GM18861 (cell line): ENCODE measurements around the gene KSR1.

ENCODE experiments used
- ATAC-seq: cut with Tn5 transposase; IDR thresholded peaks from one replicate; pipeline ENCODE4 v1.9.1; 2021; ENCODE audit not compliant: unreplicated experiment

Gene KSR1

DNA sequence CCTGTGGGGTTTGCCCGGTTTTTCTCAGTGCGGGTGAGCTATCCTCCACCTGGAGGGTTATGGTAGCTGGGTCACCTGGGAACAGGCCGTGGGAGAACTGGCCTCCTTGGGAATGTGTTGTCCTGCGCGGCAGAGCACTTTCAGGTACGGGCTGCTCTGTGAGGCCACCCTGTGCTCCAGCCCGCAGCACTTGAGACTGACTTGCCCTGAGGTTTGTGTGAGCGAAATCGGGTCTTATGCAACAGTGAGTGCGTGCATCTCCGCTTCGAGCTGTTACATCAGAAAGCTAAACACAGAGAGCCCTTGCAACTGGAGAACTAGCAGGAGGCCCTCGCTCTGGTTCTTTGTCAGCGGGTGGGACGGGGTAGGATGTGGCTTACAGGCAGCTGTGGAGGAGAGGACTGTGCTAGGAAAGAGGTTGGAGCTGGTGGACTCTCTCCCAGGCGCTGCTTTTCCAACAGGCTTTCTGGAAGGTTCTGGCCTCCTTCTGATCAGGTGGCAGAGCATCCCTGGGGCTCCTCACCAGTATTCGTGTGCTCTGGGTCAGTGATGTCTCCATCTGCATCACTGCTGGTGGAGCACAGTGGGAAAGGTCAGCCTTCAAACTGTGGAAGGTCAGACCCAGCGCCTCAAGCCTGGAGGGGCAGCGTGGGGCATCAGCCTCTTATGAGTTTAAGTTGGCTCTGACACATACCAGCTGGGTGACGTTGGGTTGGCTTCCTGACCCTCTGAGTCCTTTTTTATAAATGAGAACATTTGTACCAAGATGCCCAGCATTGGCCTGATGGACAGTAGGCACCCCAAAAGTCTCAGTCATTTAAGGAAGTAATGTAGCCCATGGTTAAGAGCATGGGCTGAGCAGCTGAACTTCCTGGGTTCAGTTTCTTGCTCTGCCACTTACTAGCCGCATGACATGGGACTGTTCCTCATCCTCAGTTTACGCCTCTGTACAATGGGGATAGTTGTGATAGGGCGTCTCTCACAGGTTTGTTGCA is 76.3 kb downstream of the KSR1 start:
- no peak for ATAC-seq

DNA sequence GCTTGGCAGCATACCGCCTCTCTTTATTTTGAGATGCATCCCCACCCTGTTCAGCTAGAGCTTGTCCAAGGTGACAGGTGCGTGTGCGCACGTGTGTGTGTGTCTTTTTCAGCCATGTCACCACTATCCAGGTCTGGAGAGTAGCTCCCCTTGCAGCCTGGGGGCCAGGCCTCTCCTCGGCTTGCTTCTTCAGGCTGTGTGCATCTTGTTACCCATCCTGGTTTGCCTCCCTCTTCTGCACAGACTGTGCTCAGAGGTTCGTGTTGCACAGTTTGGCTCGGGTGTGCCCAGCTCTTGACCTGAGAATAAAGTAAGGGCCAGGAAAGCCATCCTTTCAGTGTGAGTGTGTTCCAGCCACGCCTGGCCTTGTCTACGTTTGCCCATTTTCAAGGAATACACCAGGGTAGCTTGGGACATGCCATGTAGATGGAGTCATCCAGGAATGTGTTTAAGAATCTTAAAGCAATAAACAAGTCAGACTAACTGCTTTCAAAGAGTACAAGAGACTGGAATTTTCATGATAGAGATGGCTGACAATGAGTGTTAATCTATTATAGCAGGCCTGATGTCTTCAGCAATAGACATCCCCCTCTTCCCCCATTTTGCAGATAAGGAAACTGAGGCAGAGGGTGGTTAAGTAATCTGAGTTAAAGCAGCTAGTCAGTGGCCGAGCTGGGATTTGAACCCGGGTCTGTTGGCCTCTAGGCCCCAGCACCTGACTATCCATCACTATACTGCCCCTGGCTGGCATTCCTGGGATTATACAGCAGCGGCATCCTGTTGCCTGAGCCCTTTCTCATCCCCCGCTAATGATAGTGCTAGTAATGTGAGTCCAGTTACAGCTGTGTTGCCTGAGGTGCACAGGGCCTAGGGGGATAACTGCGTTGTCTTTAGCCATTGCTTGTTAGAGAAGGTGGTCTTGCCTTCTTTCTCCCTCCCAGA is 77.9 kb downstream of the KSR1 start:
- no peak for ATAC-seq

DNA sequence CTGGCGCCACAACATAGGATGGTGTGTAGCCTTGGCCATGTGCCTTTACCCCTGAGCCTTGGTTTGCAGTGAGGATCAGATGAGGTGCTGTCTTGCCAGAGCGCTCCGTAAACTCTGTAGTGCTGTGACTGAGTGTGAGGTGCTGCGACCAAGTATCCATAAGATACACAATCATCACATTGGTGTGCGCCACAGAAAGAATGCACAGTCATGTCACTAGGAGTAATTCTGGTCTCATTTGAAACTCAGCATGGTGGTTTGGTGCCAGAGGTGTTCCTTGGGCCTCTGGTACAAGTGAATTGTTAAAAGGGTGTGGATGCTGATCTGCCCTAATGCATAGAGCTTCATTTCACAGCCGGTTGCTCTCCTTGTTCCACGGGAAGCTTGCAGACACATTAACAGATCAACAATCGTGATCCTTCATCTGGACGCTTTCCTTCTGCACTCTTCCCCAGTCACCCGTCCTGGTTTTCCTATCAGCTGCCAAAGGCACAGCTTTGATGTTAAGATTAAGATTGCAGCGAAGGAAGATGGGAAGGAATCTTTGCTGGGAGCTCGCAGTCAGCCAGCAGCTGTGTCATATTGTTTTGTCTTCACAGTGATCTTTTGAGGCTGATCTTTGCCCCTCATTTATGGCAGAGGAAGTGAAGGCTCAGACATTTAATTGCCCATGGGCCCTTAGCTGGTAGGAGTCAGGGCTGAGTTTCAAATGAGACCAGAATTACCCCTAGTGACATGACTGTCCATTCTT is 79.1 kb downstream of the KSR1 start:
- no peak for ATAC-seq

DNA sequence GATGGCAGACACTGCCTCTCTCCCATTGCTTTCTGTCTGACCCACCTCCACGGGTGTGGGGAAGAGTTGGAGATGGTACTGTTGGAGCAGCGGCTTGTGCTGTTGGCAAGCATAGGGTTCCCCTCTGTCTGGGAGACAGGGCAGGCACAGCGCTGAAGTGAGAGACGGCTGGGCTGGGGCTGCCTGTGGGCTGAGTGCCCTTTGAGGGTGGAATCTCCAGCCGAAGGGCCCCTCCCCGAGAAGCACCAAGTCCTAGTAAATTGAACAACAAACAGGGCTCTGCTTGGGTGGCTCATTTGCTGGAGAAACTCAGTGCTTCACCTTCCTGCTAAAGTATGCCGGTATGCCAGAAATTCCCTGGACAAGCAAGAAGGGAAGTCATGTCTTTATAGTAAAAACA is 79.7 kb downstream of the KSR1 start:
- ATAC-seq: no peak

DNA sequence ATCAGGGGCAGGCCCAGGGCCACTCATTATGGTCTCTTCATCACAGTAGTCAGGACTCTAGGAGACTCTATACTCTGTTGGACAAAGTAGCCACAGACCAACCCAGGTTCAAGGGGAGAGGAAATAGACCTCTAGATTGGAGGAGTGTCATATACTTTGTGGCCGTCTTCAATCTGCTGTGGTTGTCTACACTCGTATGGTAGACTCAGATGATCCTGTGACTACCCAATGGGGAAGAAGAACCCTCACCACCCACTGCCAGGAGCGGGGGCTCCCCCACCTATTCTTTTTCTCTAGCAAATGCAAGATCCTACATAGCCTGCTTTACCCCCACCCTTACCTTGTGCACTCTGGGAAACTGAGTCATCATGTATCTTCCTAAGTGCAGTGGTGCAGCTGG is 80.5 kb downstream of the KSR1 start:
- no peak for ATAC-seq

DNA sequence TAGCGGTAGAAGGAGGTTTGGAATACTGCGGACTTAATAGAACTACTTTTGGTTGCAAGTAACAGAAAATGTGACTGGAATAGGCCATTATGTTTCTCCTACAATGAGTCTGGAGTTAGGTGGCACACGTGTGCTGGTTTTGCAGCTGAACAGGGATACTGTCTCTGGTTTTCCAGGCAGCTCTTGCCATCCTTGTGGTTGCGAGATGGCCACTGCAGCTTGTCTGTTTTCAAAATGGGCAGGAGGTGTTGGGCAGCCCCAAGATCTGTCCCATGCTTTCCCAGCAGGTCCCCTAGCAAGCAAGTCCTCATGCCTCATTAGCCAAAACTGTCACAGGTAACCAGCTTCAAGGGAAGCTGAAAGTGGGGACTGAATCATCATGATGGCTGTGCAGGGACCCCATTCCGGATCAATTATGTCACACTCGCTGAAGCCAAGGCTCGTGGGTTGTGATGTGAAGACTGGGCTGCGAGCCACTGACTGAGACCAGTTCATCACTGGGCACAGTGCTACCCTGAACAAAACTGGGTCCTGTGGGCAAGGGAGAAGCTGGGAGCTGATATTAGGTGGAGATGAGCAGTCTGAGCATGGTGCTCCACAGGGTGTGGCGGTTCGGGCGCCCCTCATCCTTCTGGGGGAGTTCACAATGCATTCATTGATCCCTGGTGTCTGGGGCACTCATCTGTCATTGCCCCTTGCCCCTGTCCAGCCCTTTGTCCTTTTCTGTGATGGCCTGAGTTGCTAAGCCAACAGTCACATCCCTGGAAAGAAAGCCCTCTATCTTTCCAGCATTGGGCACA is 82.1 kb downstream of the KSR1 start:
- ATAC-seq: no peak

DNA sequence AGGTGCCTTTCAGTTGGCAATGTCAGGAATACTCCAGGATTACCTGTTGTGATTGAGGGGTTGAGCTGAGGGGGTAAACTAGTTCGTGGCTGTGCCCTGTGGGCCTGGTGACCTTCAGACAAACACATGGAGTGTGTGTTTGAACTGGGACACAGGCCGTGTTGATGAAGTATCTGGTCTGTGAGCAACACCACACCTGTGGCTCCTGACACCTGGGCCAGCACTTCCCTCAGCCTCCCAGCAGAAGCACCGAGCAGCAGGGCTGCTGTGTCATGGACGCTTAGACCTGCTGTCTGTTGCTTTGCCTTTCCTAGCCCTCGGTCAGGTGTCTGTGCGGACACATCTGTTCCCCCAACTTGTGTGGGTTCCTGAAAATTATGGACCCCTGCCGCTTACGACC is 82.9 kb downstream of the KSR1 start:
- ATAC-seq: no peak

DNA sequence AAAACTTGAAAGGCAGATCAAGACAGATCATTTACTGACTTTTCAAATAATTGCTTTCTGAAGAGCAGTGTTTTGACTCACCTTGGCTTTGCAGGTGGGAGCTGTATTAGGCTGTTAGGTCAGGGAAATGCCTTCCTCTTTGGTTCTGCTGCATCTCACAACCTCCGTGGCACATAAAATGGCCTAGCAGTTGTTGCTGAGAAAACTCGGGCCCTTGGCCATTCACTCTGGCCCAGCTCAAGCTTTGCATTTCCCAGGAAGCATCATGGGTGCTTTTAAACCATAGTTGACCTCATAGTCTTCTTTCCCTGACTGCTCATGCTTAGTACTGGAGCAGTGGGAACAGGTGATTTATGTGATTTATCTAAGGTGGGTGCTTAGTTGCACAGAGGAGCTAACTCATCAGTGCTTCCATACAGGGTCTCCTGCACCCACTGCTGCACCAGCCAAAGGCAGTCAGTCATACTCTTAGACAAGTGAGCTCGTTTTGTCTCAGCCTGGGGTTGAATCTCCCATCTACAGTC is 83.6 kb downstream of the KSR1 start:
- ATAC-seq: no peak

DNA sequence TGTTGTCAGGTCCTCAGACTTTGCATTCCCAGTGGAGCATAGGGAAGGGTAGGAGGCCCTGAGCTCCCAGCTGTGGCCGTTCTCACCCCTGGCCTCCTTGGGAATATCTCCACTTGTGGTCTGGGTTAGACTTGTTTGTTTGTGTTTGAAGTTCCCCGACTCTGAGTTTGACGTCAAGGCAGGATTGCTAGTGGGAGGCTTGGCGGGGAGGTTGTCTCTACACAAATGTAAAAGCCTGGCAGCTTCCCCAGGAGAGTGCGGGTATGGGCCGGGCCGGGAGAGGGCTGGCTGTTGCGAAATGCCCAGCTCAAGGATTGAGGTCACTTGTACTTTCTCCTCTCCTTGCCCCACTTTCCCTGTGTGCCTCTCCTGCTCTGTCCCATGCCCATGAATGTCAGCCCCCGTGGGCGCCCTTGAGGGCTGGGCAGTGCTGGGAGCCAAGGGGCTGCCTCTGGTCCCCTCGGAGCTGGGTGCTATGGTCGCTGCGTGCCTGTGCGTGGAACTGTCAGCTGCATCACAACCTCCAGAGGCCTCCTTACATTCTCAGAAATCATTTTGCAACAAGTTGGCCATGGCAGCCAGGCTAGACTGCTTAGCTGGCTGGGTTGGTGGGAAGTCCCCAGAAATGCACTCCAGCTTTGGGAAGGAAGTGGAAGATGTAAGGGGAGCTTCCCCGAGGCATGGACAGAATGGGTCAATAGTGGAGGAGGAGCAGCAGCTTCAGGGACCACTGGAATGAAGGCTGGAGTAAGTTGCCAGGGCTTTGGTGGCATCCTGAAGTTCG is 84.3 kb downstream of the KSR1 start:
- ATAC-seq: no peak

DNA sequence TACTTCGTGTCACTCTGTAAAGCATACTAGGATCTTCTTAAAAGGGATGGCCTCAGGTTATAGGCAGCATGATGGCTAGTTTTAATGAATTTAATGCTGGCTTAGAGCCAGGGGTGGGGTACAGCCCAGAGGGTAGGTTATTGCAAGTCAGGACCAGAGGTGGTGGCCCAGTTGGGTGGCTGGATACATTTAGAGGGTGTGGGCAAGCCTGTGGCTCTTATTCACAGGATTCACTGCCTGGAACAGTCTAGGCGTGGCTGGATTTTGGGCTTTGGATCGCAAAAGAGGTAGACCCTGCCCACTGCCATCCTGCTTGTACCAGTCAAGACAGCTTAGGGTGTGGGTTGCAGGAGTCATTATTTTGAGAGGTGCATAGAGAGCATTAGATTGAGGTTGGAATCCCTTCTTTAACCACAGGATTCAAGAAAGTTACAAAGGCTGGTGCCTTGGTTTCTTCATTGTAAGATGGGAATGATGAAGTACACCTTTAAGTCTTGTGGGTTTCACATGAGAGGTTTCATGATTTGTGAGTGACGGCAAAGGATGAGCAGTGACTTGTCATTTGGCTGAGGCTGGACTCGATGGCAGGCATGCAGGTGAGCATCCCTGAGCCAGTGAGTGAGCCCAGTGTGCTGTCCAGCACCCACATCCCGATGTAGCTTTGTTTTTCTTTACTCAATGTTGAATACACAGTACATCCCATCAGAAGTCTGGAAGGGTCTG is 85.2 kb downstream of the KSR1 start:
- no peak for ATAC-seq

DNA sequence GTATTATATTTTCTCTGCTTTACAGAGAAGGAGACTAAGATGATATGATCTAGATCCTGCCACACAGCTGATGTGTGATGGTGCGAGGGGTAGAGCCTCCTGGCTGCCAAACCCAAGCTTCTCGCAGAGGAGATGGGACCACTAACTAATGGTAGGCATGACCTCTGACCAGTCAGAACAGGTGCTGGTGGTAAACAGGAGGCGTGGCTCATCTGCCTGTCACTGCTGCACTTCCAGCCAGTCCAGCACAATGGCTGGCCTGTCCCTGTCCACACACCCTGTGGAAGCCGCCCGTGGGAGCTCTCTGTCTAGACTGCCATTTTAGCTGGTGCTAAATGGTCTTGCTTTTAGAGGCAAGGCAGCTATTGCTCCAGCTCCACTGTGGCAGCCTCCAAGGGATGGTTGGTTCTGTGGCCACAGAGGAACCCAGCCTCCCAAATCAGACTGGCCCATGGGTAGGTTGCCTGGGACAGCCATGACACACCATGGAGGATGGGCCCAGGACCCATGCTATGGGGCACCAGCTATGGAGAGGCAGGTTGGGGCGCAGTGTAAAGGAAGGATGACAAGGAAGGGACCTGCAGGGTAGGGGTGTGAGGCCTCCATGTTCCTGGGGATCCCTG is 86.7 kb downstream of the KSR1 start:
- ATAC-seq: no peak

DNA sequence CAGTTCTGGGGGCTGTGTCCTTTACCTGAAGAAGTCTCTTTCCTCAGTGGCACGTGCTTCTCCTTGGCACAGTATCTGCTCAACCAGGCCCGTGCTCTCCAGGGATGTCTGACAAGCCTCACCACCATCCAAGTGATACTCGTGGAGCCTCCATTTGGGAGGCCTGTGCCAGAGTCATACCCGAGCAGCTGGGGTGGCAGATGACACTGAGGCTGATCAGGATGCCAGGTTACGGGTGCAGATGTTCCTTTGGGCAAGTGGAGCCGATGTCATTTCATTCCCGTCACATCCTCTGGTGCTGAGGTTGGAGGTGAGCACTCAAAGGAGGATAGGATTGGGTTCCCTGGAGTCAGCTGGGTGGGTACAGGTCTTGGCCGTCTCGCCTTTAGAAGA is 87.2 kb downstream of the KSR1 start:
- no peak for ATAC-seq

DNA sequence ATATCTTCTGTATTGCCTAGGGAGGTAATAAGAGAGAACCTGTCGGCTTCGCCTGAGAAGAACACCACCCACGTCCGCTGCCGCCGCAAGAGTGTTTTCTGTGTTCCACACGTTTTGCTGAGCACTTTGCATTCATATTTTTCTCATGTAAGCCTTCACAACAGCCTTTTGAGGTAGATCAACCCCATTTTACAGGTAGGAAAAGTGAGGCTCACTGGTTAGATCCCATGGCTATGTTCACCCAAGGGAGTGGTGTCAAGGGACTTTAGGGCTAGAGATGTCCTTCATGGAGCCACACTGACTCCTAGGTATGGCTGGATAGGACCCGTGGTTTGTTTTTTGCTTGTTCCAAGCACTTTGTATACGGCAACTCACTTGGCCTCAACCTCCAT is 87.7 kb downstream of the KSR1 start:
- no peak for ATAC-seq

DNA sequence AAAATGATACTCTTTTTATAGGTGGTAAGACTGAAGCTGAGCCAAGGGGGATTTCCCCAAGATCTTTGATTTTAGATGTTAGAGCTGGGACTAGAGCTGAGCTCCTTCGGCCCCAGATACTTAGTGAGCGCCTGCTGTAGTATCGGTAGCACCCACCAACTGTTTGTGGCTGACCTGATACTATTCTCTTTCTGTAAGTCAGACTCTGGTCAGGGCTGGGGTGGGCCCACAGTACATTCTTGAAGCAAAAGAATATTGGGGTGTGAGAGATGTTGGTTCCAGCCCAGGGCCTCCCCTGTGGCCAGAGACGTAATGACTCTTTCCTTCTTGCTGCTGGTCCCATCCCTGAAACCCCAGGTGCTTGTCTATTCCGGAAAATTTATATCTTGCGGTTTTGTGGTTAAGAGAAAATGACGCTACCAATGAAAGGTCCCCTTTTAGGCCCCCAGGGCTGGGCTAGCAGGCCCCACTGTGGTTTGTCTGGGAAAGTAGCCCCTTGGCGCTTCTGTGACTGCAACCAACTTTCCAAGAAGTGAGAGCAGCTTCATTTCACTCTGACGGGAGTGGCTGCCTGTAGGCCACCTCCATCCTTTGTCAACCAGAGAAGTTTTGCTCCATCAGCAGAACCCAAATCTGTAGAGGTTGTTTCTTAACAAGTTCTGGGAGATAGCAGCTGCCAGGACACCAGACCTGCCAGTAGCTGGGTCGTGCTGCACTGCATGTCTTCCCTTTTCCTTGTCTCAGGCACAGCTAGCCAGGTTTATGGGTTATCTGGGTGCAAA is 88.3 kb downstream of the KSR1 start:
- ATAC-seq: peak; percentile 60

DNA sequence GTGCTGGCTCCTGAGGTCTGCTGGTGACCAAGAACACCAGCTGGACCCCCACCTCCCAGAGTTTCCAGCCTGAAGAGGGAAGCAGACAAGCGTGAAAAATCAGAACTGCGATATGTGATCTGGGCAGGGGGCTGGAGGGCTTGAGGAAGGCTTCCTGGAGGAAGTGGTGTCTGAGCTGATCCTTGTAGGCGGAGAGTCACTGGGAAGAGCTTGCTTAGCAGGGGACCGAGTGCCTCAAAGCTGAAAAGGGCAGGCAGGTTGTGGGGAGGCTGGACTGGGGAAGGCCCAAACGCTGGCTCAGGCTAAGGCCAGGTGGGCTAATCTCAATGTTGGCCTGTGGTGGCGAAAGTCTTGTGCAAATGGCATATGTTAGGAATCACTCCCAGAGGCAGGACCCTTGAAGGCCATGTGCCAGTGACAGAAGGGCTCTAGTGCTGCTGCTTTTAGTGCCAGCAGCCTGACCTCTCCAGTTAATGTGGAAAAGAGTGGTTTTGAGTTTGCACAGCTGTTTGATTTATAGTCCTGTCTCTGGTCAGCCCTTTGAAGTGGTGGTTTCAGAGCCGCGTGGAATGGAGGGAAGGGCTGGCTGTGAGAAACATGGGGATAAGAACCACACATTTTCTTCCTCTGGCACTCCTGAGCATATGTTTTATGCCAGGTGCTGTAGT is 89.4 kb downstream of the KSR1 start:
- no peak for ATAC-seq

DNA sequence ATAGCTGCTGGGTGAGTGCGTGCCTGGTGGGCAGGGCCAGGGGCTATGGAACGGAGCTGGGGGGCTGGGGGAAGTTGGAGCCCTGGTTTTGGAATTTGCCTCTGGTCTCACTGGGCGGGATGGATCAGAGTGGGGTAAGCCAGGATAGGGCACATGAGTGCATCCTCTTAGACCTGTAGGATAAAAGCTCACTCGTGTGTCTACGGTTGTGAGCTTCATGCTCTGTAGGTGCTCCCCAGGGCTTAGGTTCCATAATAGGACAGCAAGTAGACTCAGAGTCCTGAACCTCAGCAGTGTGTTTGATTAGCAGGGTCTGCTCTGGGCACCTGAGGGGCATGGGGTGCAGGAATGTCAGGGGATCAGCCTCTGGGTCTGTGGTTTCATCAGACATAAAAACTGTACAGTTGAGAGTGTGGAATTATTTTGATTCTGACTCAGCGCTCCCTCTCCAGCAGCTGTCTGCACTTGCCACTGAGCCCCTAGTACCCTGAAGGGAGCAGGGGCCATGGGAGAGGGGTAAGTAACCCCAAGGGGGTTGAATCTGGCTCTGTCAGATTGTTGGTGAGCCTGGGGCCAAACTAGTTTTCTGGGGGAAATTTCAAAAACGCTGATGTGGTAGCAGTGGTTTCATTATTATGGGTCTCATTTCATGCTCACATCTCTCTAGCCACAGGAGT is 90.5 kb downstream of the KSR1 start:
- peak; percentile 32 for ATAC-seq
